Muscle of back (tissue), 11 donors: ENCODE measurements around the gene TM4SF4. TPM values are rescaled to one million over a fixed set of nuclear protein-coding genes. Genes with fewer than 3 reads are reported as not detected.

ENCODE experiments used
- DNase-seq, 3 donors: peaks; one replicate each; pipeline versions ENCODE4 v3.0.0 to v3.0.0-alpha.2; 2013
- polyA plus RNA-seq, 10 donors: library from polyadenylated mRNA; unstranded; fragments of 120-200 nt; gene quantifications; one replicate each; pipeline ENCODE4 v1.2.1, GENCODE V29; 2013; ENCODE audit not compliant: insufficient read length in 10 of 10

TM4SF4 gene
- polyA plus RNA-seq, 10 donors = 0.18 to 0.77 TPM; not detected in 8

DNA sequence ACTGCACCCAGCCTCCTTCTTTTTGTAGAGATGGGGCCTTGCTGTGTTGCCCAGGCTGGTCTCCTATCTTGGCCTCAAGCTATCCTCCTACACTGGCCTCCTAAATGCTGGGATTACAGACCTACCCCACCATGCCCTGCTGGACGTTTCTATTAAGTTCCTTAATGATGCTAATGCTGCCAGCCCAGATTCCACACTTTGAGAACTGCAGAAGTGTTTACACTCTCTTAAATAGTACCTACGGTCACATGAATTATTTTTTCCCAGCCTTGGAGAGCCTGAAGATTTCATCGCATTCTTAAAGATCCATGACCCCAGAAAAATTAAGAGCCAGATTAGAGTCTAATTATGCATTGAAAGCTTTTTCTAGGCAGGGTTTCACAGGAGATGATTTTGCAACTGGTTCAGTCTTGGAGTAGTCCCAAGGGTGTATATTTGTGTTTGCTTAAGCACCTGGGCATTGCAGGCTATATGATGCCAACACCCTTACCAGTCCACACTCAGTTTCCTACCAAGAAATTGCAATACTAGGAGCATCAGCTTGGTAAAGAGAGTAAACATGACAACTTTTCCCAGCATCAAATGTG, 36.6 kb downstream of the TM4SF4 start:
- no peak for DNase-seq

DNA sequence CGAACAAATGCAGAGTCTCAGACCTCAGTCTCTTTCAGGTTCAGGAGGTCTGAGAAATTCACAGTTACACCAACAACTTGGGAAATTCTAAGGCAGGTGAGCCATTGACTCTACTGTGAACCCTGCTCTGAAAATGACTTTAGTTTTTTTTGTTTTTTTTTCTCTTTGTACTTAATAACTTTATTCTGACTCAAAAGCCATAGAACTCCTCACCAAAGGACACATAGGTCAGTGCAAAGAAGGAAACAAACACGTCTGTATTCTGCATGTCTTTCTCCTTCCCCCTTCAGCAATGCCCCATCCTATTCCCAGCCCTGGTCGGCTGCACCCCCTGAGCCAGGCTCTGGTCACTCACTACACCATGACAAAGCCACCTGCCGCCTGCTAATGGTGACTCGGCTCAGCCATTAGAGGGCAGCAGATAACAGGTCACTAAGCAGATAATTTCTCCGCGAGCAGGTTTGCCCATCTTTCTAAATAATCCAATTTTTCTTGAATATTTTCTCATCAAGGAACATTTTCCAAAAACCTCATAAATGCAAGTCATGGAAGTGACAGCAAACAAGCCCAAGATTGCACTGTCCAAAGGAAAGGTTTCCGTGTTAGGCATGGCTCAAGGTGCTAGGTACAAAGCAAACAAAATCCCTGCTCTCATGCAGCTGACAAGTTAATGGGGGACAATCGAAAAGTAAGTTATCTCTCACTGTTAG, 37.7 kb downstream of the TM4SF4 start:
- peak; percentile 58 to 80 (median 69) for DNase-seq

DNA sequence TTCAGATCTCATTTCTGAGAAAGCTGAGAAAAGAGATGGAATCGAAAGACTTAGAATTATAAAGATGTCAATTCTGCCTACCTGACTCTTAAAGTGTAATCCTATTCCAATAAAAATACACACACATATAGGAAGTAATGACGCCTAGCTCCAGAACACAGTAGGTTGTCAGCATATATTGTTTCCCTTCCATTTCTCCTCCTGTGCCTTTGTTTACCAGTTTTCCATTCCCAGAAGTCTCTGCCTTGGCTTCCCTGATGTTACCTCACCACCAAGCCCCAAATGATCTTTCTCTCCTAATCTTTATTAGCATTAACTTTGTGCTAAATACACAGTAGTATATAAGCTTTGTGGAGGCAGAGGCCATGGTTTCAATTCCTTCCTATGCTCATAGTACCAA, 40.0 kb downstream of the TM4SF4 start:
- no peak for DNase-seq

DNA sequence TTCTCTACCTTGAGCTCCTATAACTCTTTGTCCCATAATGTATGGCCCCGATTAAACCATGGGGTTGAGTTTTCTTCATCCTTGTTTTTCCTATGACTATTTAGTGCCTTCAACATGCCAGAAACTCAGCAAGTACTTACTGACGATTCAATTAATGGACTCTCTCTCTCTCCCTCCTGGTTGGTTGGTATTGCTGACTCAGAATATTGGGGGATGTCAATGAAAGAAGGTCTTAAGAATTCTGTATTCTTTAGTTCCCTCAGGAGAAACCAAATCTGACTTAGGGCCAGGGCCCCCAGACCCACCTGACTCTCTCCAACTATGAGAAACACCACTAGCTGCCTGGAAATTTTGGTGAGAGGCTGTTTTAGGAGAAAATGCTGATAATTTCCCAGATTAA, 40.8 kb downstream of the TM4SF4 start:
- no peak for DNase-seq

DNA sequence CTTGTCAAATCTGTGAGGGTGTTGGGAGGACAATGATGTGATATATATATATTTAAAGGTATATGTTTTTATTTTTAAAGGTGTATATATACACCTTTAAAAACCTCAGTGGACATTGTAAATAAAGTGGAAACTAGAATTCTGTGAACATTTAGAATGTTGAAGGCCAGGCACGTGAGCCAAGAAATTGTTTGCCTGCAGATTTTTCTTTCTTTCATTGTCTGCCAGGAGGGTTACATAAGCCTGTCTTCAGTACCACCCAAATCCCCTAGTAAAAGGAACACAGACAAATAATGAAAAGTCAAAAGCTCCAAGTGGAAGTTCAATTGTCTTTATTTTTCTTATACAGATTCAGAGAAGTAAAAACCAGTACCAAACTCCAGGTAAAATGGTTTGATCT, 42.4 kb downstream of the TM4SF4 start:
- no peak for DNase-seq

DNA sequence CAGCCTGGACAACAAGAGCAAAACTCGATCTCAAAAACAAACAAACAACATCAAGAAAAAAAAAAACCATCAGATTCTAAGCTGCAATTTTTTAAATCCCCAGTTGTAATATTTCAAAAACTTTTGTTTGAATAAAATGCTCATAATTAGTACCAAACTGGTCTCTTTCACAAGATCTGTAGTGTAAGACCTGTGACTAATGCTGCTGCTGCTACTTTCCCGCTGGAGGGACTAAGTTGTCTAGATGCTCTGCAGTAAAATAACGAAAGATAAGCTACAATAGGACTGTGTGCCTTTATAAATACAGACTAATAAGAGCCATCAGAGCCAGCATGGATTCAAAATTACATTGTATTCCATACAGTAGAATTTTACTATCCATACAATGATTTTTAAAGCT, 45.4 kb downstream of the TM4SF4 start:
- no peak for DNase-seq

DNA sequence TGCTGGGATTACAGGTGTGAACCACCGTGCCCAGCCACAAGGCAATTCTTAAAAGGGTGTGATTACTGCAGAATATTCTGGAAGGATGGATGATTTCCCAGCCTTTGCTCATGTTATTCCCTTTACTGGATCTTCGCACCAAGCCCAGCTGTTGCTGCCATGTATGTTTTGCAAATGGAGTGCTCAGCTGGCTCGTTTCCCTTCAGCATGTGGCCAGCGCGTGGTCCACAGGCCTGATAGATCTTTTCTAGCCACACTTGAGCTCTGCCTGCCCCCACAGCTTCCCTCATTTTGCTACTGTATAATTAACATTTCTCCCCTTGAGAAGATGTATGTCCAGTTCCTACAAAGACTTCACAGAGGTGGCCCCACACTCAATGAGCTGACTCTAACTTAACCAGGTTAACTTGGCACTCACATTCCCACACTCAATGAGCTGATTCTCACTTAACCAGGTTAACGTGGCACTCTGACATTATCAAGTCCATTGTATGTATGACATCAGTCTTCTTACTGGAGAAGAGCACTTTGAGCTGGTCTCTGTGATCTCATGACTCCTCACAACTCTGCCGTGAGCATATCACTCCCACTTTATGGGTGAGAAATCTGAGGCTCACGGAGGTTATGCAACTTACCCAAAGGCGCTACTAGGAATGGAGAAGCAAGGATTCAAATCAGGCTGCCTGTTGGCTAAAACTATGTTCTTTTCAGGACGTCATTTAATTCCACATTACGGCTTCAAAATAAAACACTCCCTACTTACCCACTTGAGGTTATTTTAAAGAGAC, 49.2 kb downstream of the TM4SF4 start:
- DNase-seq = no peak

DNA sequence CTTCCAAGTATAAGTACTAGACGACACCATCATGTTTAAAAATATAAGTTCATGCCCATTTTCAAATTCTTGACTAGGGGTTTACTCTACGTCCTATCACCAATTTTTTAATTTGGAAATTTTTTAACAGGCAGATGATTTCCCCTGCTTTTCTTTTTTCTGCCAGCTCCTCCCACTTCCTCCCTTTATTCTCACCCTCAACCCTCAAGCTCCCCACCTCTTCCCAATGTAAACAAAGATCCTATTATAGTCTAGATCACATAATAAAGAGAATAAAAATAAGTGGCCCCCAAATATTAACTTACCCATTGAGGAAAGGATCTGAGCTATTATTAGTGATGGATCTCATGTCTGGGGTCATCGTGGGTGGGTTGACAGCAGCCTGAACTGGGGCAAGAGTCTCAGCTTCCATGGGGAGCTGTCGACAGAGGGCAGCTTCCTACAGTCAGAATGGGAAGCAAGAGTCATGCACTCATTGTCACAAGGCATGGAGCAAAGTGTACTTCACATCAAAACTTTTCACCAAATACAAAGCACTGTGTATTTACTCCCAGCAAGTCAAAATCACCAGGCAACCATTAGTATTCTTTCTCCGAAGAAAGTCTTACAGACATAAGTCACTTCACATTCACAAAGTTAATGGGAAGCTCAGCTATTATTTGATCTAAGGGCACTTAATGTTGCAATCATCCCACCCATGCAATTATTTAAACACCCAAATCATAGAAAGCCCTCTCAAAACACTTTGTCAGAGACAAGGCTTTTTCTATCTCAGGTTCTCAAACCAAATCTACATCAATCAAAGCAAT, 53.2 kb downstream of the TM4SF4 start:
- no peak for DNase-seq

DNA sequence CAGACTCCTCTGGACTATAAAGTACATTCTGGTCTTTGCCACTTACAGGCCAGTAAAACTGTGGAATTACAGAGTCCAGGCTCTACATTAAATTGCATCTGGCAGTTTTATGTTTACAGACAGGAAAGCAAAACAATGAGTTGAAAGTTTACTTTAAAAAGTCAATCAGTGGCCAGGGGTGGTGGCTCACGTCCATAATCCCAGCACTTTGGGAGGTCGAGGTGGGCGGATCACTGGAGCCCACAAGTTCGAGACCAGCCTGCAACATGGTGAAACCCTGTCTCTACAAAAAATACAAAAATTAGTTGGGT, 53.8 kb downstream of the TM4SF4 start:
- DNase-seq = no peak

DNA sequence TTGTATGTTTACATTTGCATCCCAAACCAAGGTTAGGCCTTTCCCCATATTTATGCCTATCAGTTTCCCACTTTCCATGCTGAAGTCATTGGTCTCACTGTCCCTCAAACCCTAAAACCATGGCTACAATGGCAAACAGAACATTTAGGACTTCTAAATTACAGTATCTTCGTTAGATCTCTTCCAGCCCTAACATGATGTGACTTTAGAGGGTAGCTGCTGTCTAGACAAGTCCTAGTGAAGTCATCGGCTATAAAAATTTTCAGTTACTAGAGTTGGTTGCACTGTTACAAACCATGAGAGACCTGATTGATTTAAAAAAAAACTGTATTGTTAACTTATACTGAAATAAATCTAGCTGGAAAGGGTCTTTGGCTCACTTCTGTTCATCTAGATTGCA, 54.6 kb downstream of the TM4SF4 start:
- DNase-seq = no peak

DNA sequence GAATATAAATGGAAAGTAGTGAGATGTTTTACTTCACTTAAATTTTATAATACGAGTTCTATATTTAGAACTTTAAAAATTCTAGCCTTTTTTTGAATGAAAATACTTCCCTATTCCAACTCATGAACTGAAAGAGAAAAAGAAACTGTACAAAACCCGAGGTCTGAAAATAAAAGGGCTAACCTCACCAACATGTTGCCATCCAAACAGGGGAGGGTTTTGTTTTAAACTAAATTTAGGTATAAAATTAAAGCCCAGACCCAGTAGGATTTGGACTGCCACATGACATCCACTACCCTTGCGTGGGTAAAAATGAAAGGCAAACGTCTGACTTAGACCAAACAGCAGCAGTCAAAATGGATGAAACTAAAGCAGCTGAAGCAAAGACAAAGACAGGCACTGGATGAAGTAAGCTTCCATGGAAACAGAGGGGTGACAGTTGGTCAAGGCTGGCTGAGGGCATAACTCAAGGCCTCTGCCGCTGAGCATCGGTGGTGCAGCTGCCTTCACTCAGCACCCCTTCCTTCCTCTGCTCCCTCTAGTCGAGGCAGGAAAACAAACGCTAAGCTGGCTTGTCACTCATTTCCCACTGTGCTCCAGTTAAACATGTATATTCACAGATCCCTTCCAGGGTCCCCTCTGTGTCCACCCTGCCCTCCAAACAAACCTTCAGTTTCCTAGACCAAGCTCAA, 58.1 kb downstream of the TM4SF4 start:
- no peak for DNase-seq

DNA sequence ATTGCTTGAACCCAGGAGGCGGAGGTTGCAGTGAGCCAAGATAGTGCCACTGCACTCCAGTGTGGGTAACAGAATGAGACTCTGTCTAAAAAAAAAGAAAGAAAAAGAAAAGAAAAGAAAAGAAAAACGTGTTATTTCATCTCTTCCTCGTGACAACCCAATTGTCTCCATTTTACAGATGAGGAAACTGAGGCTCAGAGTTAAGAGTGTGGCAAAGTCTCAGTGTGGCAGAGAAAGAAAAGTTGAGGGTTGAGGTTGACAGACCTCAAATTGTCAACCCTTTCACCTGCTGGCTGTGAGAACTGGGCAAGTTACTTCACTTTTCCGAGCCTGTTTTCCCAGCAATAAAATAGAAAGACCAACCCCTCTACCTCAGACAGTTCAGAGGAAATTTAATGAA, 59.6 kb downstream of the TM4SF4 start:
- no peak for DNase-seq

DNA sequence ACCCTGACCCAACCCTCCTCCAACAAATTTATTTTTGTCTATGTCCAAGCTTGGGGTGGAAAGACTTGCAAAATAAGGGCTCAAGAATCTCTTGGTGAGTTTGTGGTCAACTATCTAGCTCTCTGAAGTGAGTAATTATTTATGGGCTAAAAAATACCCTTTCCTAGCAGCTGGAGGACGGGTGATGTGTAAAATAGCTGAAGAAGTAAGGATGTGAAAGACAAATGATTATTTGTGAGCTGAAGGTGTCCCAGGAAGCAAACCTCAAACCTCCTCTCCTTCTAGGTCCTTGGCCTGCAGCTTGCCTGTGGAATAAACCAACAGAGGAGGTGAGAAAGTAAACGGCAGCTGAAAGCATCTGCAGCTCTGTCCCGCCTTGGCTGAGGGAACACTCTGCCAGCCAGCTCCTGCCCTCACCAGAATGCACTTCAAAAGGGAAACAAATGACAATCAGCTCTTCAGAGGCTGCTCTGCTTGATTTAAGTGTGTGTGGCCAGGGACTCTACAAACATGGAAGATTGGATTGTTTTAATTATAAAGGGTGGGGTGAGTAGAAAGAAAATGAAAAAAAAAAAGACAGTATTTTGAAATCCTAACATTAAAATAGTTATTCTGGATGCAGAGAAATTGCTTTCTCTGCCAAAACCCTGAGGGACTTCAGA, 60.3 kb downstream of the TM4SF4 start:
- peak in 1 of 3 donors; percentile 41 for DNase-seq

DNA sequence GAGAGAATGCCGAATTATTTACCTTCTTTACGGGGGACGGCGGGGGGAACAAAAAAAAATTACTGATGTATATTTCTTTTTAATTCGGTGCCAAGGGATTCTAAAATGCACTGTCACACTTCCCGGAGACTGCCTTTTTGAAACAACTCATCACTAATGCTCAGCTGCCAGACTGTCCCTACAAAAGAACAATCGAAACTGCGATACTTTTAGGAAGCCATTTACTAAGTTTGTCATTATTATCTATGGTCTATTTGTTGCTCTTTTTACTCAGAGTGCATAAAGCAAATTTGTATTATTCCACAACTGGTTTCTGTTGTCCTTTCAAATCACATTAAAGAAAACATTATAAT, 60.8 kb downstream of the TM4SF4 start:
- DNase-seq = no peak

DNA sequence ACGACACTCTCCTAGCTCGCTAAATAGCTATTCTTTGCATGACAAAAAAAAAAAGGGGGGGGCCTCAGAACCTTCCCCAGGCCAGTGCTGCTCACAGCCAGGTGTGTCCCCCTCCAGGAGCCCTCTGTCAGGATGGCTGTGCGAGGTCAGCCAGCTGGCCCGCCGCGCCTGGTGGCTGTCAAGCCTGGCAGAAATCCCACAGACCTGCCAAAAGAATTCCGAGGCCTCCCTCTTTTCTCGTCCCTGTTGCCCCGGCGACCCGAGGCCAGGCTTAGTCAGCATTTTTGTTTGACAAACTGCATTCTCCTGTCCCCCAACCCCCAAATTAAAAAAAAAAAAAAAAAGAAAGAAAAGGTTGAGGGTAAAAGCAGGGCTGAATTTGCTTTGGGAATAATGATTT, 61.9 kb downstream of the TM4SF4 start:
- DNase-seq = peak in 2 of 3 donors; percentile 66 to 79

DNA sequence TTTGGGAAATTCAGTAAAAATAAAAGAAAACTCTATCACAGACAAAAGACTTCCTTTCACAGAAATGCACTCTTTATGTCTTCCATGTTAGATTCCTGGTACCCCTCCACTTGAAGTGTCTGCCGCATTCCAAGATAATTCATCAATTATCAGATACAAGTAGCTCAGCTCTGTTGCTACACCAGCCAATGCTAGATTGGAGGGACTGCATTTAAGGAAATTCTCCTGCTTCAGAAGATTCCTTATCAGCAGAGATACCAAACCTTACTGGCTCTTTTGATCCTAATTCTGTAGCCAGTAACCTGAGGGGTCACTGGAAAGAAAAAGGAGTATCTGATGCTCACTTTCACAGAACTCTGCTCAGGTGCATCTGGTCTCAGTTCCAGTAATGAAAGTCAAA, 63.9 kb downstream of the TM4SF4 start:
- no peak for DNase-seq

DNA sequence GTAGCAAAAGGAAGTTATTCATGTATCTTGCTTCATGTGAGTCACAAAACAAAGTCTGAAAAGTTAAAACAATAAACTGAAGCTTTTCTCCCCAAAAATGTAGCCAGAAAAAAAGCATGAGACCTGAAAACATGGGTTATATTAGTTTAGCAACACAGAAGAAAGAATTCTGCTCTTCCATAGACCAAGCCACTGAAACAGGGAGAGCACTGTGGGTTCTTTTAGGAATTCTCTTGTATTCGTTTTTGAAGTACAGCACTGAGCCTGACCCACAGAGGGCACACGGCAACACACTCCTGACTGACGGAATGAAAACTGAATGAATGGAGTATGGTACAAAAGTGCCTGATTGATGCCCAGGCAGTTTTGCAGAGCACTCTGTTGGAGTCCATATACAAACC, 66.6 kb downstream of the TM4SF4 start:
- no peak for DNase-seq

DNA sequence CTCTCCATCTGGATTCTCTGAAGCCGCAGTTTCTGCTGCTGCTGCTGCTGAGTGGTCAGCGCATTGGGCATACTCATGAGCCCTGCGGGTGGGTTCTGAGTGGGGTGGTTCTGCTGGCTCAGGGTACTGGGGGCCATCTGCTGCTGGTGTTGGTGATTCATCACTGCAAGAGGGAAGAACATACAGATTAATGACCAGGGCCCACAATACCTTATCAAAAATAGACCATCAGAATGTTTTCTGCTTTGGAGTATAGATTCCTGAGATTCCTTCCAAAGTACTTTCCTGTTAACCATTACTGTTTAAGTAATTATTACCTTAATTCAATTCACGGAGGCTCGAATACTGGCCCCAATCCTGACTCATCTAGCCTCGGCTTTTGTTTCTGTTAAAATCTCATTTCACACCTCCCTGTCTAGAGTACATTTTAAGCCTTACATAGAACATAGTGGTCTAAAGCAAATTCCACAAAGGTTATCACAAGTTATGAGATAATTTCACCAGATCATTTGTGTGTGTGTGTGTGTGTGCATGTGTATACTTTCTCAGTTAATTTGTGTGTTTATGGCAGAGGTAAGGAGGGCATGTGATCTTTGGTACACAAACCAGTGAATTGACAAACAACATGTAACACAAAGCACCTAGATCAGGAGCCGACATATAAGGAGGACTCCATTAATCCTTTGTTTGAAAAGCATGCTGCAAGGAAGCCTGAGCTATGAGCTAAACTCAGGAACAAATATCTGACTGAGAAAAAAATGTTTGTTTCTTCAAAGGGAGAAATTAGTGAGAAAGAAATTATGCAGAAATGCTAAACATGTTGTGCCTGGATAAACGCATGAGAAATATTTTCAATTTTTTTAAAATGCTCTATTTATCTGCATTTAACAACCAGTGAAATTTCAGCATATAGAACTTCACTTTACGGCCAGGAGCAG, 68.1 kb downstream of the TM4SF4 start:
- DNase-seq = no peak

DNA sequence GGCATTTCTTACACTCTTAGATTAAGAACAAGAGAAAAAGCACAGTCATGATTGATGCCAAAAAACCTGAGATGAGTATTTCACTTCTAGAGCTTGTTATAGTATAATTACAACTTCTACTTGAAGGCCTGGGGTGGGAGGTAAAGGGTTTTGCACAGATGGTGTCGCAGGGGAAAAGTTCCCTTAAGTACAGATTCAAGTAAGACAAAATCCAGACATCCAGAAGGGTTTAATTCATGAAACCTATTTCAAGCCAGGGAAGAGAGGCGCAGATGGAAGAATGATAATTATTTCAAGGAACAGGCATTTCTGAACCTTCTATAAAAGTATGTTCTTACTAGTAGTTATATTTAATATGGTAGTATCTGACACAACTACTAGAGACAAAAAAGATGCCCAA, 70.6 kb downstream of the TM4SF4 start:
- peak in 1 of 3 donors; percentile 76 for DNase-seq

DNA sequence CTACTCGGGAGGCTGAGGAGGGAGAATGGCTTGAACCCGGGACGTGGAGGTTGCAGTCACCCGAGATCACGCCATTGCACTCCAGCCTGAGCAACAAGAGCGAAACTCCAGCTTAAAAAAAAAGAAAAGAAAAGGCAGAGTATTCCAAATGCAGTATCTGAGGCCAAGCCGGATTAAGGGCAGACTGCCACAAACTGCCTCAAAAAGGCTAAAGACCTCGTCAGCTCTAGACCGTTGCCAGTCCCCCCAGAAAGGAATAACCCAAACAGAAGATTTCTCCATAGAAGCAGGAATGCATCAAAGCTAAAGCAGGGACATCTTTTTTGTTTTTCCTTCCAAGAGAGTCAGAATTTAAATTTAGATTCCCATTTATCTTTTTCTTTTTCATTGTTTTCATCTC, 72.9 kb downstream of the TM4SF4 start:
- DNase-seq = peak; percentile 84 to 94 (median 93)
